GM23338 (cell line): ENCODE data around the gene CDHR3. TPM values are rescaled to one million over a fixed set of nuclear protein-coding genes. Genes with fewer than 3 reads are reported as not detected.
A peak's percentile ranks its signal among the peaks of the same experiment; 100 is the strongest.

ENCODE experiments used
- ATAC-seq: fragments of 200-7000 bp; cut with Tn5 transposase; 3 replicates; pipeline ENCODE4 v1.9.1; 2020
- DNase-seq: peaks from one replicate; pipeline ENCODE4 v3.0.0-alpha.2; 2015; ENCODE audit warnings: low spot score
- H2AFZ ChIP-seq: fragments of 200-600 bp; sonication (generic); 2 replicates; pipeline ENCODE4 v1.8.0; 2016; ENCODE audit warnings: antibody characterized with exemption, mild to moderate bottlenecking, moderate library complexity
- H3F3A ChIP-seq: fragments of 200-600 bp; sonication (generic); replicated peaks from 2 replicates; pipeline ENCODE4 v1.8.0; 2017; ENCODE audit warnings: antibody characterized with exemption, mixed run types, low read depth
- H3K27ac ChIP-seq: fragments of 200-600 bp; sonication (generic); 2 replicates; pipeline ENCODE4 v1.6.1; 2016; ENCODE audit warnings: low read depth
- H3K27me3 ChIP-seq: fragments of 200-600 bp; sonication (generic); 2 replicates; pipeline ENCODE4 v1.8.0; 2016; ENCODE audit warnings: mild to moderate bottlenecking, mixed run types, moderate library complexity; ENCODE audit not compliant: insufficient read depth
- H3K36me3 ChIP-seq: fragments of 200-600 bp; sonication (generic); 2 replicates; pipeline ENCODE4 v1.8.0; 2016; ENCODE audit warnings: mild to moderate bottlenecking; ENCODE audit not compliant: insufficient read depth
- H3K4me1 ChIP-seq: fragments of 200-600 bp; sonication (generic); 2 replicates; pipeline ENCODE4 v1.8.0; 2016; ENCODE audit warnings: mild to moderate bottlenecking, moderate library complexity; ENCODE audit not compliant: insufficient read depth
- H3K4me2 ChIP-seq: fragments of 200-600 bp; sonication (generic); 2 replicates; pipeline ENCODE4 v1.7.1; 2017; ENCODE audit warnings: mixed run types
- H3K4me3 ChIP-seq: fragments of 200-600 bp; sonication (generic); 2 replicates; pipeline ENCODE4 v1.6.1; 2016; ENCODE audit warnings: mixed run types
- H3K79me2 ChIP-seq: fragments of 200-600 bp; sonication (generic); replicated peaks from 2 replicates; pipeline ENCODE4 v1.8.0; 2017; ENCODE audit warnings: mild to moderate bottlenecking; ENCODE audit not compliant: insufficient read depth
- H3K9me2 ChIP-seq: fragments of 200-600 bp; sonication (generic); 2 replicates; pipeline ENCODE4 v1.8.0; 2017; ENCODE audit not compliant: insufficient read depth
- H4K20me1 ChIP-seq: fragments of 200-600 bp; sonication (generic); replicated peaks from 2 replicates; pipeline ENCODE4 v1.8.0; 2017; ENCODE audit warnings: mild to moderate bottlenecking; ENCODE audit not compliant: insufficient read depth
- H3K27ac Mint-ChIP-seq: 2 replicates; pipeline ENCODE4 v1.8.0; 2020; ENCODE audit warnings: inconsistent platforms, mild to moderate bottlenecking, moderate library complexity, mixed read lengths
- H3K27me3 Mint-ChIP-seq: 3 replicates; pipeline ENCODE4 v1.8.0; 2022; ENCODE audit warnings: low read depth, mild to moderate bottlenecking, moderate library complexity, mixed read lengths, inconsistent platforms; ENCODE audit not compliant: insufficient read depth, poor library complexity
- H3K36me3 Mint-ChIP-seq: 3 replicates; pipeline ENCODE4 v1.8.0; 2021; ENCODE audit warnings: low read depth, mild to moderate bottlenecking, inconsistent platforms, moderate library complexity, mixed read lengths
- H3K4me1 Mint-ChIP-seq: 3 replicates; pipeline ENCODE4 v1.8.0; 2020; ENCODE audit warnings: mild to moderate bottlenecking, inconsistent platforms, mixed read lengths
- H3K4me3 Mint-ChIP-seq: 3 replicates; pipeline ENCODE4 v1.8.0; 2021; ENCODE audit warnings: moderate library complexity, mild to moderate bottlenecking, inconsistent platforms, mixed read lengths
- H3K9me3 Mint-ChIP-seq: 3 replicates; pipeline ENCODE4 v1.8.0; 2020; ENCODE audit warnings: moderate library complexity, mild to moderate bottlenecking, inconsistent platforms, mixed read lengths
- JUNB ChIP-seq: IDR thresholded peaks from one replicate; pipeline ENCODE4 v1.6.1; 2016; ENCODE audit warnings: antibody characterized with exemption; ENCODE audit not compliant: unreplicated experiment
- NANOG ChIP-seq: IDR thresholded peaks from 2 replicates; pipeline ENCODE4 v1.6.1; 2016; ENCODE audit warnings: antibody characterized with exemption, borderline replicate concordance
- ZNF114 ChIP-seq: fragments of 250-450 bp; sonication (Bioruptor Pico); IDR thresholded peaks from 2 replicates; pipeline ENCODE4 v1.5.0; 2020; ENCODE audit warnings: mild to moderate bottlenecking, moderate library complexity
- polyA plus RNA-seq: library from polyadenylated mRNA; unstranded; fragments of >200 nt; fragmentation: Nextera tagmentation; extraction: Ambion mirVana; gene quantifications from 2 replicates; pipeline ENCODE4 v1.2.1, GENCODE V29; 2016
- total RNA-seq: library from RNA; depleted of rRNA; stranded (reverse); fragments of >200 nt; shearing (Covaris generic); gene quantifications from 2 replicates; pipeline ENCODE4 v1.2.3, GENCODE V29; 2014
- TF ChIP-seq, protein P1 (sequence below), 2 experiments: fragments of 200-600 bp in 1 of 2; sonication (generic) in 1 of 2; conservative IDR thresholded peaks; 2 replicates each; pipeline versions ENCODE4 v1.5.1 to v1.6.1; 2016 to 2017; ENCODE audit warnings: antibody characterized with exemption in 2 of 2, low read depth in 2 of 2, mild to moderate bottlenecking in 2 of 2, moderate library complexity in 1 of 2
- TF ChIP-seq, protein P2 (sequence below): IDR thresholded peaks from 2 replicates; pipeline ENCODE4 v1.6.1; 2016; ENCODE audit warnings: antibody characterized with exemption
- TF ChIP-seq, protein P3 (sequence below): fragments of 250-450 bp; sonication (Bioruptor Pico); IDR thresholded peaks from 2 replicates; pipeline ENCODE4 v1.5.0; 2020; ENCODE audit warnings: mild to moderate bottlenecking, moderate library complexity

The CDHR3 gene
- total and polyA plus RNA-seq, 2 experiments from 2014 or later: 5.1 to 12.2 TPM

DNA sequence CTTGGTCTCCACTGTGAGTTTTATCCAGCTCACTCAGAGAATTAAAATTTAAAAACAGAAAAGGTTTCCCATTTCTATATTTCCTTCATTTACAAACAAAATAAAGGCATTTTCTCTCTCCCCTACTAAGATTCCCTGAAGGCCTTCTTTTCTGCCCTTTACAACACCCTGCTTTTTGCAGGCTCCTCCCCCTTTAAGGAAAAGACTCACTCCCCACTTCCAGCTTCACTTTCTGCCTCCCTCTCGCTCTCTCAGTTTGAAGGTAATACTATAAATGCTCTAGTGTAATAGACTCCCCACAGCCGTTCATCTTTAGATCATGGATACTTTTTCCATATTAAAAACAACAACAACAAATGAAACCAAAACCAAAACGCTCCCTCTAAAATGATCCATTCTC lies 53.3 kb downstream of the CDHR3 start:
- no peaks in the 10 kb centered on the region for H3K9me2 ChIP-seq
- DNase-seq (no peak), ATAC-seq (peak; percentile 41; the same call in 2 of the 3 replicates)
- H3K27ac Mint-ChIP-seq: no peak overlapping the region
- no peak overlapping the region for H3K27ac ChIP-seq
- no peak overlapping the region; the same call in 2 of the 3 replicates for H3K4me3 Mint-ChIP-seq
- H3K27me3 Mint-ChIP-seq: peaks cover 2% of the 10 kb centered on the region
- H2AFZ ChIP-seq: no peak overlapping the region
- H3K4me1 Mint-ChIP-seq: peaks cover 46% of the 10 kb centered on the region
- H3K4me3 ChIP-seq: no peak overlapping the region
- H4K20me1 ChIP-seq: no peaks in the 10 kb centered on the region
- TF ChIP-seq NANOG (no peak), JUNB (no peak), ZNF114 (CRISPR knock-in tag) (no peak)
- TF ChIP-seq, protein P1, sequence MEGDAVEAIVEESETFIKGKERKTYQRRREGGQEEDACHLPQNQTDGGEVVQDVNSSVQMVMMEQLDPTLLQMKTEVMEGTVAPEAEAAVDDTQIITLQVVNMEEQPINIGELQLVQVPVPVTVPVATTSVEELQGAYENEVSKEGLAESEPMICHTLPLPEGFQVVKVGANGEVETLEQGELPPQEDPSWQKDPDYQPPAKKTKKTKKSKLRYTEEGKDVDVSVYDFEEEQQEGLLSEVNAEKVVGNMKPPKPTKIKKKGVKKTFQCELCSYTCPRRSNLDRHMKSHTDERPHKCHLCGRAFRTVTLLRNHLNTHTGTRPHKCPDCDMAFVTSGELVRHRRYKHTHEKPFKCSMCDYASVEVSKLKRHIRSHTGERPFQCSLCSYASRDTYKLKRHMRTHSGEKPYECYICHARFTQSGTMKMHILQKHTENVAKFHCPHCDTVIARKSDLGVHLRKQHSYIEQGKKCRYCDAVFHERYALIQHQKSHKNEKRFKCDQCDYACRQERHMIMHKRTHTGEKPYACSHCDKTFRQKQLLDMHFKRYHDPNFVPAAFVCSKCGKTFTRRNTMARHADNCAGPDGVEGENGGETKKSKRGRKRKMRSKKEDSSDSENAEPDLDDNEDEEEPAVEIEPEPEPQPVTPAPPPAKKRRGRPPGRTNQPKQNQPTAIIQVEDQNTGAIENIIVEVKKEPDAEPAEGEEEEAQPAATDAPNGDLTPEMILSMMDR (conservative IDR thresholded peaks at IDR 0.05; ENCODE audit: low read depth in 2 of 2): no peak
- TF ChIP-seq, protein P2, sequence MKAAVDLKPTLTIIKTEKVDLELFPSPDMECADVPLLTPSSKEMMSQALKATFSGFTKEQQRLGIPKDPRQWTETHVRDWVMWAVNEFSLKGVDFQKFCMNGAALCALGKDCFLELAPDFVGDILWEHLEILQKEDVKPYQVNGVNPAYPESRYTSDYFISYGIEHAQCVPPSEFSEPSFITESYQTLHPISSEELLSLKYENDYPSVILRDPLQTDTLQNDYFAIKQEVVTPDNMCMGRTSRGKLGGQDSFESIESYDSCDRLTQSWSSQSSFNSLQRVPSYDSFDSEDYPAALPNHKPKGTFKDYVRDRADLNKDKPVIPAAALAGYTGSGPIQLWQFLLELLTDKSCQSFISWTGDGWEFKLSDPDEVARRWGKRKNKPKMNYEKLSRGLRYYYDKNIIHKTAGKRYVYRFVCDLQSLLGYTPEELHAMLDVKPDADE: no peak
- TF ChIP-seq, protein P3, sequence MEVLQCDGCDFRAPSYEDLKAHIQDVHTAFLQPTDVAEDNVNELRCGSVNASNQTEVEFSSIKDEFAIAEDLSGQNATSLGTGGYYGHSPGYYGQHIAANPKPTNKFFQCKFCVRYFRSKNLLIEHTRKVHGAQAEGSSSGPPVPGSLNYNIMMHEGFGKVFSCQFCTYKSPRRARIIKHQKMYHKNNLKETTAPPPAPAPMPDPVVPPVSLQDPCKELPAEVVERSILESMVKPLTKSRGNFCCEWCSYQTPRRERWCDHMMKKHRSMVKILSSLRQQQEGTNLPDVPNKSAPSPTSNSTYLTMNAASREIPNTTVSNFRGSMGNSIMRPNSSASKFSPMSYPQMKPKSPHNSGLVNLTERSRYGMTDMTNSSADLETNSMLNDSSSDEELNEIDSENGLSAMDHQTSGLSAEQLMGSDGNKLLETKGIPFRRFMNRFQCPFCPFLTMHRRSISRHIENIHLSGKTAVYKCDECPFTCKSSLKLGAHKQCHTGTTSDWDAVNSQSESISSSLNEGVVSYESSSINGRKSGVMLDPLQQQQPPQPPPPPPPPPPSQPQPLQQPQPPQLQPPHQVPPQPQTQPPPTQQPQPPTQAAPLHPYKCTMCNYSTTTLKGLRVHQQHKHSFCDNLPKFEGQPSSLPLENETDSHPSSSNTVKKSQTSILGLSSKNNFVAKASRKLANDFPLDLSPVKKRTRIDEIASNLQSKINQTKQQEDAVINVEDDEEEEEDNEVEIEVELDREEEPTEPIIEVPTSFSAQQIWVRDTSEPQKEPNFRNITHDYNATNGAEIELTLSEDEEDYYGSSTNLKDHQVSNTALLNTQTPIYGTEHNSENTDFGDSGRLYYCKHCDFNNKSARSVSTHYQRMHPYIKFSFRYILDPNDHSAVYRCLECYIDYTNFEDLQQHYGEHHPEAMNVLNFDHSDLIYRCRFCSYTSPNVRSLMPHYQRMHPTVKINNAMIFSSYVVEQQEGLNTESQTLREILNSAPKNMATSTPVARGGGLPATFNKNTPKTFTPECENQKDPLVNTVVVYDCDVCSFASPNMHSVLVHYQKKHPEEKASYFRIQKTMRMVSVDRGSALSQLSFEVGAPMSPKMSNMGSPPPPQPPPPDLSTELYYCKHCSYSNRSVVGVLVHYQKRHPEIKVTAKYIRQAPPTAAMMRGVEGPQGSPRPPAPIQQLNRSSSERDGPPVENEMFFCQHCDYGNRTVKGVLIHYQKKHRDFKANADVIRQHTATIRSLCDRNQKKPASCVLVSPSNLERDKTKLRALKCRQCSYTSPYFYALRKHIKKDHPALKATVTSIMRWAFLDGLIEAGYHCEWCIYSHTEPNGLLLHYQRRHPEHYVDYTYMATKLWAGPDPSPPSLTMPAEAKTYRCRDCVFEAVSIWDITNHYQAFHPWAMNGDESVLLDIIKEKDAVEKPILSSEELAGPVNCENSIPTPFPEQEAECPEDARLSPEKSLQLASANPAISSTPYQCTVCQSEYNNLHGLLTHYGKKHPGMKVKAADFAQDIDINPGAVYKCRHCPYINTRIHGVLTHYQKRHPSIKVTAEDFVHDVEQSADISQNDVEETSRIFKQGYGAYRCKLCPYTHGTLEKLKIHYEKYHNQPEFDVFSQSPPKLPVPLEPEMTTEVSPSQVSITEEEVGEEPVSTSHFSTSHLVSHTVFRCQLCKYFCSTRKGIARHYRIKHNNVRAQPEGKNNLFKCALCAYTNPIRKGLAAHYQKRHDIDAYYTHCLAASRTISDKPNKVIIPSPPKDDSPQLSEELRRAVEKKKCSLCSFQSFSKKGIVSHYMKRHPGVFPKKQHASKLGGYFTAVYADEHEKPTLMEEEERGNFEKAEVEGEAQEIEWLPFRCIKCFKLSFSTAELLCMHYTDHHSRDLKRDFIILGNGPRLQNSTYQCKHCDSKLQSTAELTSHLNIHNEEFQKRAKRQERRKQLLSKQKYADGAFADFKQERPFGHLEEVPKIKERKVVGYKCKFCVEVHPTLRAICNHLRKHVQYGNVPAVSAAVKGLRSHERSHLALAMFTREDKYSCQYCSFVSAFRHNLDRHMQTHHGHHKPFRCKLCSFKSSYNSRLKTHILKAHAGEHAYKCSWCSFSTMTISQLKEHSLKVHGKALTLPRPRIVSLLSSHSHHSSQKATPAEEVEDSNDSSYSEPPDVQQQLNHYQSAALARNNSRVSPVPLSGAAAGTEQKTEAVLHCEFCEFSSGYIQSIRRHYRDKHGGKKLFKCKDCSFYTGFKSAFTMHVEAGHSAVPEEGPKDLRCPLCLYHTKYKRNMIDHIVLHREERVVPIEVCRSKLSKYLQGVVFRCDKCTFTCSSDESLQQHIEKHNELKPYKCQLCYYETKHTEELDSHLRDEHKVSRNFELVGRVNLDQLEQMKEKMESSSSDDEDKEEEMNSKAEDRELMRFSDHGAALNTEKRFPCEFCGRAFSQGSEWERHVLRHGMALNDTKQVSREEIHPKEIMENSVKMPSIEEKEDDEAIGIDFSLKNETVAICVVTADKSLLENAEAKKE (CRISPR knock-in tag): no peak
- H3K27me3 ChIP-seq: no peaks in the 10 kb centered on the region
- H3K36me3 ChIP-seq: no peaks in the 10 kb centered on the region
- H3K4me1 ChIP-seq: peaks cover 29% of the 10 kb centered on the region
- no peak overlapping the region; the same call in 1 of the 2 replicates for H3K4me2 ChIP-seq
- no peaks in the 10 kb centered on the region for H3F3A ChIP-seq
- no peaks in the 10 kb centered on the region for H3K36me3 Mint-ChIP-seq
- H3K9me3 Mint-ChIP-seq: no peaks in the 10 kb centered on the region
- H3K79me2 ChIP-seq: no peaks in the 10 kb centered on the region
